GM21528 (cell line): Measurements from ENCODE around the gene DNLZ.
"Not testable (repeated sequence)": the region's sequence is repeated elsewhere in the genome, so short reads cannot be mapped to it uniquely, and the experiment has no call there.

ENCODE experiments used
- ATAC-seq: cut with Tn5 transposase; IDR thresholded peaks from one replicate; pipeline ENCODE4 v1.9.1; 2021; ENCODE audit warnings: mild to moderate bottlenecking, moderate library complexity; ENCODE audit not compliant: unreplicated experiment, low FRiP score

The DNLZ gene

DNA sequence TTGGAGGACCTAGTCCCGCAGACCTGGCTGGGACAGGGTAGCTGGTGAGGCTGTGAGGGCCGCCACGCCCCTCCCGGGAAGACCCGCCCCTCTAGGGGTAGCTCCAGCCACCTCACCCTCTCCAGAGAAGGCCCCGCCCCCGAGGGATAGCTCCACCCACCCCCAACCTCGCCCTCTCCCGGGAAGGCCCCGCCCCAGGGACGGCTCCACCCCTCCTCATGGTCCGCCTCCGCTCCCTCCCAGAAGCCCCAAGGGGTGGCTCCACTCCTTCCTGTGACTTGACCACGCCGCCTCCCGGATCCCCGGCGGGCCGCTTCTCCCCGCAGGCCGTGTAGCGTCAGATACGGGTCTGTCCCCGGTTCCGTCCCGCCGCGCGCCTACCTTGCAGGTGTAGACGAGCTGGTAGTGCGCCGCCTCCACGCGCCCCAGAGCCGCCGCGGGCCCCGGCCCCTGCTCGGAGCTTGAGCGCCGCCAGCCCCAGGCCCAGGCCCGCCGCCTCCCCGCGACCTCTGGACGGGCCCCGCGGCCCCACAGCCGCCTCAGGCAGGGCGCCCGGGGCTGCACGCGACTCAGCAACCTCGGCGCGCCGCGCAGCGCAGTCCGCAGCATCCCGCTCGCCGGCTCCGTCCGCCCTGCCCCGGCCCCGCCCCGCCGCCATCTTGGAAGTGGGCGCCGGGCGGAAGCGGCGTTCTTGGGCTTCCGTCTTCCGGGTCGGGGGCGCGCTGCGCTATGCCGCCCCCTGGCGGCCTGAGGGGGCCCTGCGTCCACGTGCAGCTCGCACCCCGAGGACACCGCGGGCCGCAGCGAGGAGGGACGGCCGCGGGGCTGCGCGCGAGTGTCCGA lies at the start of gene DNLZ:
Gene DNLZ (minus strand): TSS at position 639 of the 843 bp plus-strand sequence. CDS start 30 bp downstream, at position 609.
- peak; percentile 66 for ATAC-seq

GRCh38 chr9:136412962-136413361 lies 49.4 kb upstream of the DNLZ start:
- no peak for ATAC-seq

GRCh38 chr9:136411378-136411777 lies 47.8 kb upstream of the DNLZ start:
- no peak for ATAC-seq

- ATAC-seq: peak; percentile 70
These were observed 47.1 kb upstream of the DNLZ start, which contains the start of the genes ENTR1 and PMPCA for GRCh38 chr9:136410500-136411287. TSS of gene ENTR1 (minus strand) at chr9:136410614. CDS start at chr9:136410397, 217 bp downstream. TSS of gene PMPCA (plus strand) at chr9:136410658. CDS start at chr9:136410669, 11 bp downstream.

- ATAC-seq: peak; percentile 36
These were observed 46.3 kb upstream of the DNLZ start for GRCh38 chr9:136409557-136410455.

GRCh38 chr9:136407911-136408310 lies 44.4 kb upstream of the DNLZ start:
- ATAC-seq: no peak

GRCh38 chr9:136407061-136407460 lies 43.5 kb upstream of the DNLZ start:
- not testable (repeated sequence) for ATAC-seq

DNA sequence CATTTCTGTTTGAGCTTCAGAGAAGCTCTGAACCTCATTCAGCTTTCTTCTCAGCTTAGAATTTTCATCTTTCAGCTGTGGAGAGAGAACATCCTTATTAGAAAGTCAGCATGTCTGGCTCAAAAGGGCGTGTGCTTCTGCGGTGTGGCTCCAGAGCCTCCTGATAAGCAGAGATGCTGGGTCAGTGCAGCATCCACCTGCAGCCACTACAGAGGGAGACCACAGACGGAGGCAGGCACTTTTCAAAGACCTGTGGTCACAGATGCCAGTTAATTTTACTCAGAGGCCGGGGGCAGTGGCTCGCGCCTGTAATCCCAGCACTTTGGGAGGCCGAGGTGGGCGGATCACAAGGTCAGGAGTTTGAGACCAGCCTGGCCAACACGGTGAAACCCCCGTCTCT lies 42.4 kb upstream of the DNLZ start:
- ATAC-seq: not testable (repeated sequence)

DNA sequence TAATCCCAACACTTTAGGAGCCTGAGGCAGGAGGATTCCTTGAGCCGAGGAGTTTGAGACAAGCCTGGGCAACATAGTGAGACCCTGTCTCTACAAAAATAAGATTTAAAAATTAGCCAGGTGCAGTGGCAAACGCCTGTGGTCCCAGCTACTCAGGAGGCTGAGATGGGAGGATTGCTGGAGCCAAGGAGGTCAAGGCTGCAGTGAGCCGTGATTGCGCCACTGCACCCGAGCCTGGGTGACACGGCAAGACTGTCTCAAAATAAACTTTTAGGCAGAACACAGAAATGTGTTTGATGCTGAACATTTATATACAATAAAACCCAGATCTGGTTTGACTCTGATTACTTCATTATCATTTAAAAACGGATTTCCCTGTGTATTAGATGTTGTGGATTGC lies 41.9 kb upstream of the DNLZ start:
- ATAC-seq: no peak

DNA sequence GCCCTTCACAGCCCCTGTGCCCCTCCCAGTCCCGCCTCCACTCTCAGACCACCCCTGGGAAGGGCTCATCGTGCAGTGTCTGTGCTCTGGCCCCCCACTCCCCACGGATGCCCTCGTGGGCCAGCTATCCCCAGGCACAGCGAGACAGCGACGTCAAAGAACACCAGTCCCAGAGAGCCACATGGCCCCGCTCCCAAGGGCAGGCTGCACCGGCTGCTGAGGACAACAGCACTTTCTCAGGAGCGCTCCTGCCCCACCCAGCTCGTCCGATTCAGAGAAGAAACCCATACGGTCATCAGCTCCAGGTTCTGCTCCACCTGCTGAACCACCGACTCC lies 41.2 kb upstream of the DNLZ start:
- ATAC-seq: no peak

DNA sequence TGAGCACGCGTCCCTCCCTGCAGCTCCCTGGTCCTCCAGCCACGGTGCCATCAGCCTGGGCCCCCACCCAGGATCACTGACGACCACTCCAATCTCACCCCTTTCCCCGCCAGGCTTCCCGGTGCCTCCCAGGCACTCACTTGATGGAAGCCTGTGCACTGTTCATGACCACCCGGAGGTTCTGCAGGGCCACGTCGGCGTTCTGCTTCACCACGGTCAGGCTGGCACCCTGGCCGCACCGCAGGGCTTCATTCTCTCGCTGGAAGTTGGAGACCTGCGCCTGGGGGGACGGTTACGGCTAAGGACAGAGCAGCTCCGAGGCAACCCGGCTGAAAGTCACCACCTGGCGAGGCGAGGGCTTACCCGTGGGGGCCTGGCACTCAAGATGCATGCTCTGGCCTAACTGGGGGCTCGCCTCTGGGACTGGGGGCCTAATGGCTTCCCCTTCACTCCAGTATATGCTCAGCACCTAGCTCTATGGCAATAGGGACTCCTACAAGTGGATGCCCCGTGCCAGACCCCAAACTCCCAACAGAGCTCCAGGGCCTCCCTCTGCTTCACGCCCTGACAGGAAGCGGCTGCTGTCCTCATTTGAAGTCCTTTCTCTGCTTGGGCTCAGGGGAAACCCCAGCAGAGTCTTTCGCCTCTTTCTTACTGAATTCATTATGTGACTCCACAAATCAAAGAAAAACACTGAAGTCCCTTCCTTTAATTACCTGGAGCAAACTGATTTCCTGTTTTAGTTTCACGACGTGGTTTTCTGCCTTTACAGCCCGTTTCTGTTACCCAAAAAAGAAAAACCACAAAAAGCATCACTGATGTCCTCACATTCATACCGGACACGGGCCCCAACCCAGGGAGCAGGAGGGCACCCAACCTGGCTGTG lies 40.6 kb upstream of the DNLZ start:
- ATAC-seq: no peak

- no peak for ATAC-seq
These were observed 40.0 kb upstream of the DNLZ start for GRCh38 chr9:136403538-136403914.

DNA sequence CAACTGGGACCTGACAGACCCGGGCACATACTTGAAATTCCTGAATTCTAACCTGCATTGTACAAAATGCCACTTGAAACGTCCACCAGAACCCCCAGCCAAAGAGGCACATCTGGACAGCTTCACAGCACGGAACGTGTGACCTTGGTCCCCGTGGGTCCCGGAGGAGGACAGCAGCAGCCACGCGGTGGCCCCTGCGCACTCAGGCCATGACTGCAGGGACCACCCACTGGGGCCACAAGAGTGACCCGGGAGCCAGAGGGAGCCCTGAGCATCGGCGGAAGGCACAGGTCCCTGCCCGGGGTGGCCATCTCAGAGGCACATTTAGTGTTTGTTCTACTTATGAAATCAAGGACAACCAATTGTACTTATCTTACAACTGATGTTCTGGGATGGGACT lies 38.5 kb upstream of the DNLZ start:
- ATAC-seq: no peak

GRCh38 chr9:136401173-136401922 lies 37.8 kb upstream of the DNLZ start:
- no peak for ATAC-seq

GRCh38 chr9:136400038-136400834 lies 36.7 kb upstream of the DNLZ start, which contains the start of gene SNAPC4:
TSS of gene SNAPC4 (minus strand) at chr9:136400170. CDS start at chr9:136398428, 1,742 bp downstream.
- ATAC-seq: peak; percentile 58

GRCh38 chr9:136399176-136400037 lies 35.9 kb upstream of the DNLZ start:
- ATAC-seq: peak; percentile 18

DNA sequence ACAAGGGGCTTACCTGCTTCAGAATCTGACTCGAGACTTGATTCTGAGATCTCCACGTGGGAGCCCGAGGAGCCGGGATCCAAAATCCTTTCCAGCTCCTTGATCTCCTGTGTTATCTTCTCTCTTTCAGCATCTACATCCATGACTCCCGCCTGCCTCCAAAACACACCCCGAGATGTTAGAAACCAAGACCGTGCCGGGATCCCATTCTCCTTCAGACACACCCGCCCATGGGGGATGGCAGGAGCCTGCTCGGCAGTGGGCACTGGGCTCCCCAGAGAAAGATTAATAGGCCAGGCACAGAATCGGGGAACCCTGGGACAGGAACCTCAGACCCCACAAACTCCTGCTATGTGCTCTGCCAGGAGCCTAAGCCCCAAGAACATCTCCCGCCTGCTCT lies 34.7 kb upstream of the DNLZ start:
- no peak for ATAC-seq
